K562 (cell line): Measurements from ENCODE around the gene FOXF2. TPM values are rescaled to one million over a fixed set of nuclear protein-coding genes. Genes with fewer than 3 reads are reported as not detected.
A peak's percentile ranks its signal among the peaks of the same experiment; 100 is the strongest.

ENCODE experiments used
- ATAC-seq: fragments of 200-7000 bp; cut with Tn5 transposase; 3 replicates; pipeline ENCODE4 v1.9.1; 2020; ENCODE audit warnings: moderate library complexity
- BruUV-seq: library from RNA; stranded (reverse); fragments of 400-500 nt; replicated peaks from 2 replicates; lab custom pipeline; 2021; lab: Mats Ljungman, UMichigan
- CTCF ChIA-PET: fragments of 300-600 bp; formaldehyde crosslinking; extraction: SDS; loops from one replicate; lab custom pipeline; 2021; ENCODE audit warnings: low intra/inter-chr PET ratio; lab: Yijun Ruan, JAX
- POLR2A ChIA-PET: fragments of 300-600, 350-650 bp; sonication (Branson Sonifier 250); formaldehyde crosslinking; extraction: SDS; loops from one replicate; lab custom pipeline; 2021; ENCODE audit warnings: antibody characterized with exemption, inconsistent platforms; lab: Yijun Ruan, JAX
- DNase-seq, 4 experiments: peaks; one replicate each; pipeline versions ENCODE4 v3.0.0 to v3.0.0-alpha.2; 2011 to 2018; ENCODE audit warnings: low spot score in 3 of 4, mixed read lengths in 3 of 4; ENCODE audit errors: extremely low read depth in 1 of 4
- FAIRE-seq: peaks from 2 replicates; lab custom pipeline; 2011; peaks lifted over from hg19 to GRCh38; lab: Jason Lieb, UNC
- H2AFZ ChIP-seq: 2 replicates; pipeline ENCODE4 v1.6.0; 2011; ENCODE audit warnings: low read depth, low read length, control low read depth, inconsistent platforms
- H3K27ac ChIP-seq: fragments of 200-600 bp; 3 replicates; pipeline ENCODE4 v1.8.0; 2011; ENCODE audit warnings: low read depth, mild to moderate bottlenecking, control low read depth, inconsistent platforms, low read length, moderate library complexity, mixed read lengths; ENCODE audit errors: extremely low read depth
- H3K27me3 ChIP-seq, 2 experiments: fragments of 300-600 bp in 1 of 2; 2 replicates in 1 of 2; 3 replicates in 1 of 2; pipeline versions ENCODE4 v1.6.0 to v1.8.0; 2011; ENCODE audit warnings: inconsistent platforms in 2 of 2, low read length in 2 of 2, mild to moderate bottlenecking in 1 of 2, mixed read lengths in 1 of 2, moderate library complexity in 1 of 2; ENCODE audit not compliant: control insufficient read depth in 2 of 2, insufficient read depth in 2 of 2
- H3K36me3 ChIP-seq: fragments of 300-600 bp; 3 replicates; pipeline ENCODE4 v1.8.0; 2011; ENCODE audit warnings: mild to moderate bottlenecking, low read length, inconsistent platforms; ENCODE audit not compliant: control insufficient read depth, insufficient read depth
- H3K4me1 ChIP-seq, 2 experiments: fragments of 200-600 bp in 1 of 2; replicated peaks in 1 of 2; 2 replicates in 1 of 2; 3 replicates in 1 of 2; pipeline versions ENCODE4 v1.5.1 to v1.8.0; 2011; ENCODE audit warnings: inconsistent platforms in 2 of 2, low read length in 2 of 2, mild to moderate bottlenecking in 1 of 2, mixed read lengths in 1 of 2, moderate library complexity in 1 of 2; ENCODE audit not compliant: control insufficient read depth in 2 of 2, insufficient read depth in 2 of 2
- H3K4me2 ChIP-seq: 2 replicates; pipeline ENCODE4 v1.6.1; 2011; ENCODE audit warnings: low read length, control low read depth, inconsistent platforms, mixed read lengths; ENCODE audit not compliant: insufficient read depth
- H3K4me3 ChIP-seq: fragments of 200-600 bp; sonication (generic), shearing (Covaris generic); 2 replicates; pipeline ENCODE4 v1.5.1; 2016; ENCODE audit warnings: control low read depth, inconsistent platforms
- H3K79me2 ChIP-seq: fragments of 200-600 bp; 3 replicates; pipeline ENCODE4 v1.8.0; 2011; ENCODE audit warnings: low read length, inconsistent platforms; ENCODE audit not compliant: control insufficient read depth, insufficient read depth
- H3K9ac ChIP-seq, 2 experiments: 2 replicates each; pipeline versions ENCODE4 v1.6.0 to v1.6.1; 2011; ENCODE audit warnings: low read depth in 2 of 2, low read length in 2 of 2, control low read depth in 1 of 2, inconsistent platforms in 1 of 2, mild to moderate bottlenecking in 1 of 2, mixed read lengths in 1 of 2; ENCODE audit not compliant: insufficient read depth in 1 of 2
- H3K9me1 ChIP-seq: one replicate; pipeline ENCODE4 v1.6.0; 2011; ENCODE audit warnings: inconsistent platforms, mild to moderate bottlenecking, low read length, moderate library complexity; ENCODE audit not compliant: control insufficient read depth, insufficient read depth
- H3K9me3 ChIP-seq: replicated peaks from 2 replicates; pipeline ENCODE4 v1.5.1; 2011; ENCODE audit warnings: low read depth, low read length, inconsistent platforms; ENCODE audit not compliant: control insufficient read depth, insufficient read depth
- H4K20me1 ChIP-seq: replicated peaks from 2 replicates; pipeline ENCODE4 v1.6.1; 2011; ENCODE audit warnings: low read length, inconsistent platforms, mixed read lengths; ENCODE audit not compliant: control insufficient read depth, insufficient read depth
- DIDO1 ChIP-seq: fragments of 450-650 bp; IDR thresholded peaks from 2 replicates; pipeline ENCODE4 v1.6.1; 2016; ENCODE audit warnings: low read depth, missing biosample characterization, missing genetic modification characterization
- RBM25 ChIP-seq: fragments of 200-400 bp; formaldehyde crosslinking; IDR thresholded peaks from 2 replicates; pipeline ENCODE4 v1.6.1; 2018; ENCODE audit warnings: low read length, low read depth, moderate library complexity; ENCODE audit not compliant: severe bottlenecking
- WGBS: fragments of 100-300 bp; shearing (Covaris generic); methylation state at CpG from one replicate; pipeline ENCODE4 v1.1.6; 2016; ENCODE audit warnings: low coverage, mixed read lengths; ENCODE audit not compliant: insufficient coverage; ENCODE audit errors: missing lambda C conversion rate; 5-methylcytosine and 5-hydroxymethylcytosine counted together
- in situ Hi-C: fragments of 300-500 bp; cut with MboI; formaldehyde crosslinking; loops from 4 replicates; pipeline ENCODE4 v1.15.0; 2018; ENCODE audit warnings: inconsistent platforms, mixed read lengths
- intact Hi-C: fragments of 100-400 bp; cut with micrococcal nuclease; formaldehyde crosslinking; loops from 2 replicates; pipeline ENCODE4 v1.14.2; 2022
- microRNA-seq: library from miRNA; unstranded; fragments of <30 nt; microRNA quantifications from one replicate; pipeline ENCODE4, GENCODE V29; 2018; ENCODE audit warnings: borderline microRNAs expressed
- polyA plus RNA-seq, 8 experiments: library from polyadenylated mRNA; depleted of rRNA in 4 of 8; stranded (reverse) in 5 of 8; unstranded in 3 of 8; fragments of >200 nt; fragmentation: Nextera tagmentation in 2 of 8; fragmentation: Illumina TruSeq in 1 of 8; extraction: Ambion mirVana in 2 of 8; extraction: Trizol in 1 of 8; gene quantifications; 2 replicates each; pipeline versions ENCODE4 v1.2.1 to v1.2.3, GENCODE V29; 2011 to 2014; ENCODE audit warnings: inconsistent platforms in 1 of 8, missing spikeins in 1 of 8
- small RNA-seq: library from RNA; depleted of rRNA; stranded (forward); fragments of <200 nt; gene quantifications from one replicate; pipeline ENCODE3, GENCODE V24; 2014
- total RNA-seq, 7 experiments: library from RNA; depleted of rRNA in 6 of 7; stranded (reverse); fragments of >200 nt in 6 of 7; fragmentation: Illumina TruSeq in 2 of 7; extraction: Trizol in 2 of 7; gene quantifications; 2 replicates each; pipeline versions ENCODE4 v1.2.1 to v1.2.3, GENCODE V29; 2011 to 2021; ENCODE audit warnings: low replicate concordance in 1 of 7

Gene FOXF2
- total and polyA plus RNA-seq, 9 of the 15 experiments (the other 6 are each of a cell fraction or from before 2014, with no cell fraction given) = not detected

DNA sequence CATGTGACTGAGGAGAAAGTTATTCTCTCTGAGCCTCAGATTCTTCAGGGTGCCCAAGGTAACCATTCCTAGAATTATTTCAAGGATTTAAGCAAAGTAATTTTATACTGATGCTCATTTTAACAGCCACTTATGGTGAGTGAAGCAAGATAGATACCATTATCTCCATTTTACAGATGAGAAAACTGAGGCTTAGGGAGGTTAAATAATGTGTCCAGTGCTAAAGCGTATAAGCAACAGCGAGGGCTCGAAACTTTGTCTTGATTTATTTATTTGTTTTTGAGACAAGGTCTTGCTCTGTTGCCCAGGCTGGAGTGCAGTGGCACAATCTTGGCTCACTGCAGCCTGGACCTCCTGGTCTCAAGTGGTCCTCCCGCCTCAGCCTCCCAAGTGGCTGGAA is 53.6 kb downstream of the FOXF2 start:
- Histone ChIP-seq H3K9me1 (no peaks in the 10 kb centered on the region), H3K4me2 (no peak overlapping the region), H3K27ac (no peak overlapping the region), H3K36me3 (no peaks in the 10 kb centered on the region), H2AFZ (no peak overlapping the region), H3K9ac (no peak overlapping the region), H3K9me3 (no peaks in the 10 kb centered on the region), H3K4me1 (no peaks in the 10 kb centered on the region), H4K20me1 (no peaks in the 10 kb centered on the region), H3K27me3 (peaks cover 2 to 25% of the 10 kb centered on the region in 2 experiments; a peak in 3 of 5 replicates), H3K79me2 (no peaks in the 10 kb centered on the region), H3K4me3 (no peak overlapping the region)
- in situ Hi-C loops (no loop called here), intact Hi-C loops (no loop called here)
- peak; percentile 54 for TF ChIP-seq RBM25
- no peak for TF ChIP-seq DIDO1 (tag)
- DNase-seq (no peak), FAIRE-seq (no peak), ATAC-seq (no peak)
- CTCF ChIA-PET = no interaction called here
- POLR2A ChIA-PET = no interaction called here
- no TSS peak for BruUV-seq
- 0% methylated on average over 4 of the region's 4 CpGs for WGBS

Small RNAs within 50 kb of the gene (microRNA-seq; reads per million reads assigned to microRNA genes)
- gene MIR6720 = not detected

Small RNAs within 50 kb of the gene (small RNA-seq; reads per million reads assigned to genes)
- gene MIR6720 = not detected

Other genes starting within 250 kb of the FOXF2 start
- gene FOXQ1, start 77.5 kb upstream of the FOXF2 start, total RNA-seq (2014; rRNA removed) = not detected in 2 replicates
- not detected in 2 replicates for gene FOXQ1, start 77.5 kb upstream of the FOXF2 start, total RNA-seq (2014; rRNA removed; fragmentation: Illumina TruSeq; extraction: Trizol)
- not detected in 2 replicates for gene FOXQ1, start 77.5 kb upstream of the FOXF2 start, total RNA-seq (2015; rRNA removed; fragmentation: Illumina TruSeq; extraction: Trizol)
- gene FOXQ1, start 77.5 kb upstream of the FOXF2 start, total RNA-seq (2021) = not detected in 2 replicates
- gene FOXQ1, start 77.5 kb upstream of the FOXF2 start, polyA plus RNA-seq (2011; rRNA removed) = not detected in 2 replicates
- gene FOXQ1, start 77.5 kb upstream of the FOXF2 start, polyA plus RNA-seq (2014; fragmentation: Illumina TruSeq; extraction: Trizol) = not detected in 2 replicates
- not detected for gene FOXQ1, start 77.5 kb upstream of the FOXF2 start, polyA plus RNA-seq (2014; fragmentation: Nextera tagmentation; extraction: Ambion mirVana)
- not detected in 2 replicates for gene FOXQ1, start 77.5 kb upstream of the FOXF2 start, polyA plus RNA-seq (2014; rRNA removed)
- not detected in 2 replicates for gene FOXC1, start 220.3 kb downstream of the FOXF2 start, total RNA-seq (2014; rRNA removed)
- gene FOXC1, start 220.3 kb downstream of the FOXF2 start, total RNA-seq (2014; rRNA removed; fragmentation: Illumina TruSeq; extraction: Trizol) = not detected in 2 replicates
- not detected in 2 replicates for gene FOXC1, start 220.3 kb downstream of the FOXF2 start, total RNA-seq (2015; rRNA removed; fragmentation: Illumina TruSeq; extraction: Trizol)
- gene FOXC1, start 220.3 kb downstream of the FOXF2 start, total RNA-seq (2021) = 0.07 TPM in 1 of 2 replicates, not detected in the other
- not detected in 2 replicates for gene FOXC1, start 220.3 kb downstream of the FOXF2 start, polyA plus RNA-seq (2011; rRNA removed)
- not detected in 2 replicates for gene FOXC1, start 220.3 kb downstream of the FOXF2 start, polyA plus RNA-seq (2014; fragmentation: Illumina TruSeq; extraction: Trizol)
- gene FOXC1, start 220.3 kb downstream of the FOXF2 start, polyA plus RNA-seq (2014; fragmentation: Nextera tagmentation; extraction: Ambion mirVana) = not detected
- not detected in 2 replicates for gene FOXC1, start 220.3 kb downstream of the FOXF2 start, polyA plus RNA-seq (2014; rRNA removed)